Activated CD4-positive, alpha-beta memory T cell treated with anti-CD3 and anti-CD28 coated beads, Interleukin-2, amount 10 ng/mL, durations not matched to agents 7 days and 5 days (primary cell): Measurements from ENCODE around the gene SKI. TPM values are rescaled to one million over a fixed set of nuclear protein-coding genes. Genes with fewer than 3 reads are reported as not detected.

ENCODE experiments used
- CTCF ChIA-PET: fragments of 350-600 bp; sonication (Branson Sonifier 250); formaldehyde crosslinking; loops from one replicate; lab custom pipeline; 2021; ENCODE audit warnings: antibody characterized with exemption, inconsistent platforms; lab: Charles Lee
- POLR2A ChIA-PET: fragments of 350-600 bp; sonication (Branson Sonifier 250); formaldehyde crosslinking; loops from one replicate; lab custom pipeline; 2021; ENCODE audit warnings: antibody characterized with exemption; lab: Charles Lee
- DNase-seq: peaks from one replicate; pipeline ENCODE4 v3.0.0-alpha.2; 2020
- H3K27ac Mint-ChIP-seq: one replicate; pipeline ENCODE4 v1.8.0; 2021; ENCODE audit warnings: mild to moderate bottlenecking, mixed read lengths
- H3K27me3 Mint-ChIP-seq: one replicate; pipeline ENCODE4 v1.8.0; 2021; ENCODE audit warnings: mixed read lengths
- H3K36me3 Mint-ChIP-seq: one replicate; pipeline ENCODE4 v1.8.0; 2021; ENCODE audit warnings: low read depth, mixed read lengths
- H3K4me1 Mint-ChIP-seq: one replicate; pipeline ENCODE4 v1.8.0; 2021; ENCODE audit warnings: mixed read lengths
- H3K4me3 Mint-ChIP-seq: one replicate; pipeline ENCODE4 v1.8.0; 2021; ENCODE audit warnings: mild to moderate bottlenecking, mixed read lengths
- H3K9me3 Mint-ChIP-seq: one replicate; pipeline ENCODE4 v1.8.0; 2021; ENCODE audit warnings: mixed read lengths
- total RNA-seq, 2 experiments: library from RNA; stranded (reverse); gene quantifications; one replicate each; pipeline ENCODE4 v1.2.3, GENCODE V29; 2021

The SKI gene
- total RNA-seq, 2 experiments from 2014 or later, result 58.0 to 61.5 TPM

DNA sequence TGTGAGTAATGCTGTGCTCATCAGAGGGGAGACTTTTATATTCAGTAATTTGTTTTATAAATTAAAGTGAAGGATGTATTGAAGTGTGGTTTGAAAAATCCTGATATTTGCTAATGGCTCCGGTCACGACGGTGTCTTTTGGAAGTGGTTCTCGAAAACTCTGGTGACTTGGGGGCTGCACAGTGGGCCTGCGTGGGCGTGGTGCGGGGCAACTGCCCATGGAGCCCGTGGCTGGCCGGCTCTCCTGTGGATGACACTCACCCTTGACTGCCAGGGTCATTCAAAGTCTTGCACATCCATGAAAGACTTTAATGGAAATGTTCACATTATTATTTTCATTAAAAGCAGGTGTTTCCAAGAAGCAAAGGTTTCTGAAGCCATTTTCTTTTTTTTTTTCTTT lies 41.2 kb upstream of the SKI start:
- Mint-ChIP-seq H3K4me3 (no peak overlapping the region), H3K4me1 (peaks cover 16% of the 10 kb centered on the region), H3K9me3 (no peaks in the 10 kb centered on the region), H3K36me3 (no peaks in the 10 kb centered on the region), H3K27me3 (no peaks in the 10 kb centered on the region), H3K27ac (no peak overlapping the region)
- DNase-seq, result no peak
- POLR2A ChIA-PET, result no interaction called here
- CTCF ChIA-PET, result no interaction called here

DNA sequence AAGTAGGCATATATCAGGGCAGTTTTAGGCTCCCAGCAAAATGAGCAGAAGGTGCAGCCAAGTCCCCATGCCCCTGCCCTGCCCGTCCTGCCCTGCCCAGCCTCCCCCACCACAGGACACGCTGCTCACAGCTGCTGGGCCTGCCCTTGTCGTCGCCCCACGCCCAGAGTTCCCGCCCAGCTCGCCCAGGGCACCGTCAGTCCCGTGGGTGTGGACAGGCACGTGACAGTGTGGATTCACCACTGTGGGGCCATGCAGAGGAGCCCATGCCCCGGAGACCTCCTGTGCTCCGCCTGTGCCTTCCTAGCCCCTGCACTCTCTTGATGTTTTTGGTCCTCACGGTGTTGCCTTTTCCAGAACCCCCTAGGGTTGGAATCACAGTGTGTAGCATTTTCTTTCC lies 40.5 kb upstream of the SKI start:
- H3K27ac Mint-ChIP-seq, result no peak overlapping the region
- H3K9me3 Mint-ChIP-seq, result no peaks in the 10 kb centered on the region
- no peak for DNase-seq
- ChIA-PET CTCF (no interaction called here), POLR2A (no interaction called here)
- H3K36me3 Mint-ChIP-seq, result no peaks in the 10 kb centered on the region
- no peak overlapping the region for H3K4me3 Mint-ChIP-seq
- peaks cover 18% of the 10 kb centered on the region for H3K4me1 Mint-ChIP-seq
- no peaks in the 10 kb centered on the region for H3K27me3 Mint-ChIP-seq

DNA sequence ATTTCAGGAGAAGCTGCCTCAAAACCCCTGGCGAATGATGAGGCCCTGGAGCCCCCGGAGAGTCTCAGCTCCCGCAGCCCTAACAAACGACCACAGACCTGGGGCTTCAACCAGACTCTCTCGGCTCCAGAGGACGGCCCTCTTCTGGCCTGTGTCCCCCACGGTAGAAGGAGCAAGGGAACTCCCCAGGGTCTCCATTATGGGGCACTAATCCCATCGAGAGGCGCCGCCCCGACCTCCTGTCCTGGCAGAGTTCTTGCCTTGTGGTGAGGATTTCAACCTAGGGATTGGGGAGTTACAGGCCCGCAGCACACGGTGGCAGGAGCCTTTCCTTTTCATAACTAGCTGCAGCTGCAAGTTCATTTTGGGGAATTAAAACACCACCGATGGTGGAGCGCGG lies 39.8 kb upstream of the SKI start:
- no peak overlapping the region for H3K4me3 Mint-ChIP-seq
- CTCF ChIA-PET, result interaction anchor here (2.0 kb wide), 1 partner anchor 55 kb away, joined by 5 read pairs; no protein-coding TSS in a partner anchor

GRCh38 chr1:2189459-2190425 lies 38.4 kb upstream of the SKI start:
- DNase-seq, result peak; percentile 94
- Mint-ChIP-seq H3K4me1 (peaks cover 28% of the 10 kb centered on the region), H3K36me3 (no peaks in the 10 kb centered on the region), H3K27me3 (no peaks in the 10 kb centered on the region), H3K27ac (peak overlapping the region; percentile 92), H3K4me3 (peak overlapping the region; percentile 70), H3K9me3 (no peaks in the 10 kb centered on the region)
- ChIA-PET CTCF (interaction anchor here (1.0 to 2.0 kb wide), 3 partner anchors 16 to 202 kb away, joined by 3 to 5 read pairs (median 4); partner anchors contain the start of genes MORN1 and RER1), POLR2A (interaction anchor here (0.7 to 3.0 kb wide), 11 partner anchors 10 to 396 kb away, joined by 3 to 11 read pairs (median 3); partner anchors contain the start of genes MORN1 and RER1)

More for the DNA sequence above, 39.8 kb upstream of the SKI start:
- H3K27ac Mint-ChIP-seq, result peak overlapping the region; percentile 47
- no peaks in the 10 kb centered on the region for H3K9me3 Mint-ChIP-seq
- POLR2A ChIA-PET, result interaction anchor here (3.0 kb wide), 1 partner anchor 11 kb away, joined by 11 read pairs; no protein-coding TSS in a partner anchor
- H3K36me3 Mint-ChIP-seq, result no peaks in the 10 kb centered on the region
- H3K27me3 Mint-ChIP-seq, result no peaks in the 10 kb centered on the region
- DNase-seq, result no peak
- peaks cover 24% of the 10 kb centered on the region for H3K4me1 Mint-ChIP-seq

GRCh38 chr1:2190491-2190976 lies 37.6 kb upstream of the SKI start:
- ChIA-PET CTCF (interaction anchor here (1.2 to 2.0 kb wide), 2 partner anchors 57 to 201 kb away, joined by 3 to 5 read pairs; partner anchors contain the start of genes MORN1 and RER1), POLR2A (interaction anchor here (0.8 to 3.0 kb wide), 6 partner anchors 9 to 201 kb away, joined by 3 to 11 read pairs (median 4); partner anchors contain the start of genes MORN1 and RER1)
- H3K36me3 Mint-ChIP-seq, result no peaks in the 10 kb centered on the region
- no peak for DNase-seq
- H3K27ac Mint-ChIP-seq, result no peak overlapping the region
- no peaks in the 10 kb centered on the region for H3K27me3 Mint-ChIP-seq
- H3K4me1 Mint-ChIP-seq, result peaks cover 31% of the 10 kb centered on the region
- H3K9me3 Mint-ChIP-seq, result no peaks in the 10 kb centered on the region
- peak overlapping the region; percentile 21 for H3K4me3 Mint-ChIP-seq

- no peak for DNase-seq
- Mint-ChIP-seq H3K4me1 (peaks cover 33% of the 10 kb centered on the region), H3K9me3 (no peaks in the 10 kb centered on the region), H3K36me3 (no peaks in the 10 kb centered on the region), H3K4me3 (peak overlapping the region; percentile 58), H3K27me3 (no peaks in the 10 kb centered on the region), H3K27ac (no peak overlapping the region)
- POLR2A ChIA-PET, result interaction anchor here (1.0 to 1.2 kb wide), 5 partner anchors 8 to 199 kb away, joined by 3 to 4 read pairs (median 3); partner anchors contain the start of genes MORN1 and RER1
- CTCF ChIA-PET, result interaction anchor here (1.0 to 1.9 kb wide), 2 partner anchors 109 to 189 kb away, joined by 3 to 7 read pairs; no protein-coding TSS in a partner anchor
Measured at GRCh38 chr1:2192031-2192995, 35.8 kb upstream of the SKI start.

- no peaks in the 10 kb centered on the region for H3K36me3 Mint-ChIP-seq
Measured at GRCh38 chr1:2193514-2194281, 34.4 kb upstream of the SKI start.

GRCh38 chr1:2194319-2194897 lies 33.7 kb upstream of the SKI start, which contains the start of gene FAAP20:
TSS of gene FAAP20 (minus strand) at chr1:2194772. CDS start at chr1:2194749, 23 bp downstream.
- ChIA-PET CTCF (interaction anchor here (0.6 to 5.3 kb wide), 39 partner anchors 10 to 391 kb away, joined by 3 to 175 read pairs (median 5); partner anchors contain the start of genes MORN1, PEX10, PRXL2B and RER1), POLR2A (interaction anchor here (0.6 to 3.7 kb wide), 29 partner anchors 9 to 605 kb away, joined by 3 to 48 read pairs (median 4); partner anchors contain the start of genes MORN1, PEX10 and RER1)
- H3K27ac Mint-ChIP-seq, result peak within 1 kb of the TSS; percentile 92
- H3K4me3 Mint-ChIP-seq, result peak within 1 kb of the TSS; percentile 78
- H3K27me3 Mint-ChIP-seq, result no peaks in the 10 kb centered on the region
- H3K36me3 Mint-ChIP-seq, result no peaks in the 10 kb centered on the region
- peak; percentile 82 for DNase-seq
- H3K4me1 Mint-ChIP-seq, result peaks cover 45% of the 10 kb centered on the region
- H3K9me3 Mint-ChIP-seq, result no peaks in the 10 kb centered on the region

More at GRCh38 chr1:2193514-2194281, 34.4 kb upstream of the SKI start:
- CTCF ChIA-PET, result interaction anchor here (5.3 kb wide), 1 partner anchor 188 kb away, joined by 175 read pairs; no protein-coding TSS in a partner anchor
- POLR2A ChIA-PET, result interaction anchor here (0.6 to 3.7 kb wide), 9 partner anchors 8 to 606 kb away, joined by 3 to 48 read pairs (median 4); partner anchors contain the start of genes MORN1 and RER1
- no peaks in the 10 kb centered on the region for H3K27me3 Mint-ChIP-seq
- no peak for DNase-seq
- H3K4me1 Mint-ChIP-seq, result peaks cover 42% of the 10 kb centered on the region
- peak overlapping the region; percentile 35 for H3K27ac Mint-ChIP-seq
- peak overlapping the region; percentile 64 for H3K4me3 Mint-ChIP-seq
- no peaks in the 10 kb centered on the region for H3K9me3 Mint-ChIP-seq

DNA sequence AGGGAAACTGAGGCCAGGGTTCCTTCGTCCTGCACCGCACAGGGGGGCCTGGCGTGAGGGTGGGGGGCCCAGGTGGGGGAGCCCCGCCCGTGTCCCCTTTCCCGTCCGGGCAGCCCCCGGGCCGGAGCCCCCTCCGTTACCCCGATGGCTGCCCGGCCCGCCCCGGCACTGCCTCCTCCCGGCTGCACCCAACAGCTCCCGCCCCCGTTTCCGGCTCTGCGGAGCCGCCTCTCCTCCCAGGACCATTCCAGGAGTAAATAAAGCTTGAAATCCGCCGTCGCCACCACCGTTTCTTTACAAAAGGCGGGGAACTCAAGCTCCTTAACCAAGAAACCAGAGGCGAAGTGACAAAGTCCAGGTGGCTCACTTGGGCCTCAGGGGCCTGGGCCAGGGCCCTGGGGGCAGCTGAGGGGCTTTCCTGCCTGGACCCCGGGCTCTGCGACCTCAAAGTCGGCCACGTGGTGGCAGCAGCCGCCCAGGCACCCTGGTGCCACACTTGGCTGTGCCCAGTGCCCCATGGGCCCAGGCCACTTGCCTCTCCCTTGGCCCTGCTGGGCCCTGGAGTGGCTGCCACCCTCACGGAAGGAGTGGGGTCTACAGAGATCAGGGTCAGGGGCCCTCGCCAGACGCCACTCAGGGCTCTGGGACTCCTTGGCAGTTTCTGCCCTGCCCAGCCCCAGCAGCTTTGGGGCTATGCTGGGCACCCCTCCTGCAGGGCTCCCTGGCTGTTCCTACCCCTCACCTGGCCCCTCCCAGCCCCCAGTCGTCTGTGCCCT lies 33.0 kb upstream of the SKI start:
- Mint-ChIP-seq H3K4me3 (peak overlapping the region; percentile 78), H3K4me1 (peaks cover 49% of the 10 kb centered on the region), H3K36me3 (no peaks in the 10 kb centered on the region), H3K9me3 (no peaks in the 10 kb centered on the region), H3K27me3 (no peaks in the 10 kb centered on the region), H3K27ac (peak overlapping the region; percentile 92)
- CTCF ChIA-PET, result interaction anchor here (0.6 to 5.3 kb wide), 39 partner anchors 9 to 391 kb away, joined by 3 to 175 read pairs (median 5); partner anchors contain the start of genes MORN1, PEX10, PRXL2B and RER1
- peak; percentile 91 for DNase-seq
- POLR2A ChIA-PET, result interaction anchor here (0.7 to 3.7 kb wide), 28 partner anchors 8 to 390 kb away, joined by 3 to 48 read pairs (median 4); partner anchors contain the start of genes MORN1, PEX10 and RER1

GRCh38 chr1:2195785-2196184 lies 32.3 kb upstream of the SKI start:
- ChIA-PET POLR2A (interaction anchor here (1.1 to 3.7 kb wide), 13 partner anchors 12 to 389 kb away, joined by 3 to 48 read pairs (median 5); partner anchors contain the start of genes MORN1, PEX10 and RER1), CTCF (interaction anchor here (1.2 to 5.3 kb wide), 12 partner anchors 12 to 365 kb away, joined by 3 to 175 read pairs (median 9); partner anchors contain the start of genes MORN1 and RER1)
- Mint-ChIP-seq H3K27ac (peak overlapping the region; percentile 92), H3K4me3 (no peak overlapping the region), H3K9me3 (no peaks in the 10 kb centered on the region), H3K27me3 (no peaks in the 10 kb centered on the region), H3K36me3 (no peaks in the 10 kb centered on the region), H3K4me1 (peaks cover 47% of the 10 kb centered on the region)
- no peak for DNase-seq
